ENCODE measurements around the gene AARS2.

The AARS2 gene

GRCh38 chr6:44260451-44261297 is 52.5 kb downstream of the AARS2 start:
- Histone ChIP-seq H3K27ac (replicated peaks) (no peak overlapping the region), H3K27me3 (ENCODE audit: insufficient read depth, poor library complexity, severe bottlenecking) (no peaks in the 10 kb centered on the region)
- TF ChIP-seq REST (IDR thresholded peaks at IDR 0.05; ENCODE audit: insufficient replicate concordance, low read depth) (no peak), POLR2AphosphoS5 (IDR thresholded peaks at IDR 0.05; ENCODE audit: low read depth) (no peak), SPI1 (IDR thresholded peaks at IDR 0.05; ENCODE audit: borderline replicate concordance, low read depth) (no peak), GABPA (IDR thresholded peaks at IDR 0.05; ENCODE audit: low read depth) (no peak), CTCF (IDR thresholded peaks at IDR 0.05; ENCODE audit: insufficient read depth, low read length) (no peak)

GRCh38 chr6:44260011-44260410 is 53.1 kb downstream of the AARS2 start:
- H3K4me3 ChIP-seq (replicated peaks; ENCODE audit: insufficient read depth, low read length), result no peak overlapping the region

More at GRCh38 chr6:44260451-44261297, 52.5 kb downstream of the AARS2 start:
- no peak for DNase-seq (ENCODE audit: low read depth in 1 of 2, low spot score in 1 of 2)
- H3K4me3 ChIP-seq (replicated peaks; ENCODE audit: insufficient read depth, low read length), result no peak overlapping the region

More at GRCh38 chr6:44260011-44260410, 53.1 kb downstream of the AARS2 start:
- H3K27ac ChIP-seq (replicated peaks), result no peak overlapping the region
- DNase-seq (ENCODE audit: low read depth in 1 of 2, low spot score in 1 of 2), result no peak
- no peak for TF ChIP-seq CTCF (IDR thresholded peaks at IDR 0.05; ENCODE audit: insufficient read depth, low read length)
- TF ChIP-seq REST (IDR thresholded peaks at IDR 0.05; ENCODE audit: insufficient replicate concordance, low read depth), result no peak
- no peak for TF ChIP-seq POLR2AphosphoS5 (IDR thresholded peaks at IDR 0.05; ENCODE audit: low read depth)
- no peak for TF ChIP-seq GABPA (IDR thresholded peaks at IDR 0.05; ENCODE audit: low read depth)
- no peak for TF ChIP-seq SPI1 (IDR thresholded peaks at IDR 0.05; ENCODE audit: borderline replicate concordance, low read depth)
- no peaks in the 10 kb centered on the region for H3K27me3 ChIP-seq (ENCODE audit: insufficient read depth, poor library complexity, severe bottlenecking)

Measured in HL-60 (cell line).